Mesothelial cell of epicardium (in vitro differentiated cells): ENCODE data around the gene TAF1. TPM values are rescaled to one million over a fixed set of nuclear protein-coding genes. Genes with fewer than 3 reads are reported as not detected.
"Not testable (repeated sequence)": the region's sequence is repeated elsewhere in the genome, so short reads cannot be mapped to it uniquely, and the experiment has no call there.

Source experiments
- DNase-seq, 2 experiments: peaks; one replicate each; pipeline ENCODE4 v3.0.0; 2021; ENCODE audit warnings: low spot score in 2 of 2; ENCODE audit not compliant: unreplicated experiment in 2 of 2
- H3K27ac Mint-ChIP-seq: 2 replicates; pipeline ENCODE4 v1.8.0; 2021; ENCODE audit warnings: mixed read lengths
- H3K27me3 Mint-ChIP-seq: 2 replicates; pipeline ENCODE4 v1.8.0; 2021; ENCODE audit warnings: low read depth, mixed read lengths
- H3K36me3 Mint-ChIP-seq: 2 replicates; pipeline ENCODE4 v1.8.0; 2021; ENCODE audit warnings: mixed read lengths
- H3K4me1 Mint-ChIP-seq: 2 replicates; pipeline ENCODE4 v1.8.0; 2021; ENCODE audit warnings: mixed read lengths
- H3K4me3 Mint-ChIP-seq: 2 replicates; pipeline ENCODE4 v1.8.0; 2021; ENCODE audit warnings: mild to moderate bottlenecking, moderate library complexity, mixed read lengths
- H3K9me3 Mint-ChIP-seq: 2 replicates; pipeline ENCODE4 v1.8.0; 2021; ENCODE audit warnings: mixed read lengths
- CTCF ChIP-seq: fragments of 200-600 bp; sonication (generic); IDR thresholded peaks from one replicate; pipeline ENCODE4 v1.5.0; 2021; ENCODE audit warnings: antibody characterized with exemption; ENCODE audit not compliant: unreplicated experiment
- total RNA-seq: library from RNA; stranded (reverse); gene quantifications from 3 replicates; pipeline ENCODE4 v1.2.1, GENCODE V29; 2021

The TAF1 gene
- total RNA-seq, 1 donor from 2014 or later = 48.0 TPM

GRCh38 chrX:71492231-71493065 is 126.3 kb downstream of the TAF1 start:
- peaks cover 26% of the 10 kb centered on the region for H3K9me3 Mint-ChIP-seq
- no peak overlapping the region for H3K27ac Mint-ChIP-seq
- no peak overlapping the region for H3K4me3 Mint-ChIP-seq
- no peak for DNase-seq
- H3K27me3 Mint-ChIP-seq = no peaks in the 10 kb centered on the region
- H3K4me1 Mint-ChIP-seq = no peaks in the 10 kb centered on the region
- peaks cover 9% of the 10 kb centered on the region for H3K36me3 Mint-ChIP-seq
- no peak for TF ChIP-seq CTCF

GRCh38 chrX:71493111-71493613 is 127.0 kb downstream of the TAF1 start:
- no peaks in the 10 kb centered on the region for H3K27me3 Mint-ChIP-seq
- no peak for DNase-seq
- H3K36me3 Mint-ChIP-seq = peaks cover 6% of the 10 kb centered on the region

GRCh38 chrX:71495979-71496378 is 129.8 kb downstream of the TAF1 start:
- H3K27me3 Mint-ChIP-seq, DNase-seq, H3K4me1 Mint-ChIP-seq, H3K27ac Mint-ChIP-seq, H3K4me3 Mint-ChIP-seq, H3K36me3 Mint-ChIP-seq: not testable (repeated sequence)
- peaks cover 25% of the 10 kb centered on the region for H3K9me3 Mint-ChIP-seq

More at GRCh38 chrX:71493111-71493613, 127.0 kb downstream of the TAF1 start:
- H3K27ac Mint-ChIP-seq = no peak overlapping the region
- H3K9me3 Mint-ChIP-seq = peaks cover 25% of the 10 kb centered on the region
- no peak overlapping the region for H3K4me3 Mint-ChIP-seq
- TF ChIP-seq CTCF = no peak
- H3K4me1 Mint-ChIP-seq = no peaks in the 10 kb centered on the region

GRCh38 chrX:71496476-71496875 is 130.3 kb downstream of the TAF1 start:
- no peak overlapping the region for H3K4me3 Mint-ChIP-seq
- DNase-seq = no peak

GRCh38 chrX:71502080-71502479 is 135.9 kb downstream of the TAF1 start:
- DNase-seq, H3K4me3 Mint-ChIP-seq, H3K27ac Mint-ChIP-seq, H3K27me3 Mint-ChIP-seq, H3K36me3 Mint-ChIP-seq, H3K4me1 Mint-ChIP-seq: not testable (repeated sequence)
- H3K9me3 Mint-ChIP-seq = peaks cover 32% of the 10 kb centered on the region

More at GRCh38 chrX:71496476-71496875, 130.3 kb downstream of the TAF1 start:
- Mint-ChIP-seq H3K27ac (no peak overlapping the region), H3K36me3 (peaks cover 2% of the 10 kb centered on the region), H3K27me3 (no peaks in the 10 kb centered on the region), H3K4me1 (no peaks in the 10 kb centered on the region), H3K9me3 (peaks cover 25% of the 10 kb centered on the region)
- no peak for TF ChIP-seq CTCF

- peaks cover 1% of the 10 kb centered on the region for H3K36me3 Mint-ChIP-seq
- peaks cover 26% of the 10 kb centered on the region for H3K9me3 Mint-ChIP-seq
- no peaks in the 10 kb centered on the region for H3K4me1 Mint-ChIP-seq
- TF ChIP-seq CTCF = no peak
- no peak for DNase-seq
- H3K4me3 Mint-ChIP-seq = no peak overlapping the region
- H3K27ac Mint-ChIP-seq = no peak overlapping the region
- H3K27me3 Mint-ChIP-seq = no peaks in the 10 kb centered on the region
Observed at GRCh38 chrX:71504346-71504745, 138.2 kb downstream of the TAF1 start.
